Subcutaneous adipose tissue (tissue), 4 donors: ENCODE data around the gene CHMP4B. TPM values are rescaled to one million over a fixed set of nuclear protein-coding genes. Genes with fewer than 3 reads are reported as not detected.

ENCODE experiments used
- CTCF ChIP-seq: fragments of 450-650 bp; IDR thresholded peaks from one replicate; pipeline ENCODE4 v1.5.1; 2016; ENCODE audit warnings: low read depth, mild to moderate bottlenecking, control low read depth, antibody characterized with exemption, moderate library complexity
- total RNA-seq, 4 donors: library from RNA; depleted of rRNA; stranded (reverse); fragments of >200 nt; gene quantifications; one replicate each; pipeline ENCODE4 v1.1.0, GENCODE V29; 2016

Gene CHMP4B
- total RNA-seq, 4 donors from 2014 or later: 68.0 to 79.5 (median 69.5) TPM

- no peak for TF ChIP-seq CTCF
These were observed 63.9 kb downstream of the CHMP4B start for GRCh38 chr20:33875055-33875454.

- TF ChIP-seq CTCF: no peak
These were observed 64.4 kb downstream of the CHMP4B start for GRCh38 chr20:33875534-33876026.

GRCh38 chr20:33878583-33878982 is 67.4 kb downstream of the CHMP4B start:
- no peak for TF ChIP-seq CTCF

GRCh38 chr20:33880396-33880795 is 69.2 kb downstream of the CHMP4B start:
- no peak for TF ChIP-seq CTCF

- no peak for TF ChIP-seq CTCF
These were observed 70.8 kb downstream of the CHMP4B start for GRCh38 chr20:33881989-33882388.

GRCh38 chr20:33882481-33882880 is 71.3 kb downstream of the CHMP4B start:
- TF ChIP-seq CTCF: no peak

- TF ChIP-seq CTCF: no peak
These were observed 72.0 kb downstream of the CHMP4B start for GRCh38 chr20:33883164-33883563.

GRCh38 chr20:33884633-33885032 is 73.5 kb downstream of the CHMP4B start:
- TF ChIP-seq CTCF: no peak
